SJSA1 (cell line): ENCODE data around the gene DAPK2. TPM values are rescaled to one million over a fixed set of nuclear protein-coding genes. Genes with fewer than 3 reads are reported as not detected.

Experiments used
- DNase-seq, 2 experiments: peaks; one replicate each; pipeline ENCODE4 v3.0.0-alpha.2; 2015 to 2020; ENCODE audit warnings: low spot score in 2 of 2, low read depth in 1 of 2
- H3K27ac ChIP-seq: fragments of 250-450 bp; sonication (Bioruptor Pico); 2 replicates; pipeline ENCODE4 v1.5.1; 2020; ENCODE audit warnings: mild to moderate bottlenecking, moderate library complexity
- H3K27me3 ChIP-seq: fragments of 250-450 bp; sonication (Bioruptor Pico); replicated peaks from 2 replicates; pipeline ENCODE4 v1.5.1; 2020; ENCODE audit warnings: mild to moderate bottlenecking, moderate library complexity
- H3K36me3 ChIP-seq: fragments of 250-450 bp; sonication (Bioruptor Pico); 2 replicates; pipeline ENCODE4 v1.5.1; 2020; ENCODE audit warnings: mild to moderate bottlenecking
- H3K4me1 ChIP-seq: fragments of 250-450 bp; sonication (Bioruptor Pico); replicated peaks from 2 replicates; pipeline ENCODE4 v1.6.1; 2021; ENCODE audit warnings: mild to moderate bottlenecking
- H3K4me3 ChIP-seq: fragments of 250-450 bp; sonication (Bioruptor Pico); 2 replicates; pipeline ENCODE4 v1.5.1; 2020; ENCODE audit warnings: mild to moderate bottlenecking
- H3K9me3 ChIP-seq: fragments of 250-450 bp; sonication (Bioruptor Pico); replicated peaks from 2 replicates; pipeline ENCODE4 v1.5.1; 2020; ENCODE audit warnings: mild to moderate bottlenecking
- total RNA-seq: library from RNA; depleted of rRNA; stranded (reverse); fragments of >200 nt; shearing (Covaris generic); gene quantifications from 2 replicates; pipeline ENCODE4 v1.2.3, GENCODE V29; 2014

Gene DAPK2
- total RNA-seq, 1 experiment from 2014 or later = 0.34 TPM

DNA sequence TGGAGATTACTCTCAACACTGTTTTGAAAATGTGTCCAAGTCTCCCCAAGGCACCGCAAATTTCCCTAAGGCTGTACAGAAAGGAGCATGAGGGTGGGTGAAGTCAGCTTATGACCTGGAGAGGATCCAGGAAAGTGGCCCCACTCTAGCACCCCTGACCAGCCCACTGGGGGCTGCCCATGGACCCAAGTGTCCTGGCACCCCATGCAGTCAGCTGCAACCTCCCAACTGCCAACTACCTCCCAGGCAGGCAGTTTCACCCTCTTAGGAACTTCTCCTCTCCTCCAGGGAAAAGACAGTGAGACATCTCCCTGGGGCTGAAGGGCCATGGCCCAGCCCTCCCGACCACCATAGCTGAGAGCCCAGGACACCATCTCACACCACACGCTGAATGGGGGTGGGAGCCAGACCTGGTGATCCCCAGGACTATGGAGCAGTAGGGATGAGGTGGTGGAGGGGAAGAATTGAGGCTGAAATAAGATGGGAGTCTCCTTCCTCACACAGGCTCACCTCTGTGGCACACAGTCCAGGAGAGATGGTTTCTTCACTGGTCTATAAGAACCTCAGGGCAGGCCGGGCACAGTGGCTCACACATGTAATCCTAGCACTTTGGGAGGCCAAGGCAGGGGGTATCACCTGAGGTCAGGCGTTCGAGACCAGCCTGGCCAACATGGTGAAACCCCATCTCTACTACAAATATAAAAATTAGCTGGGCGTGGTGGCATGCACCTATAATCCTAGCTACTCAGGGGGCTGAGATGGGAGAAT, 104.4 kb downstream of the DAPK2 start:
- Histone ChIP-seq H3K27ac (no peak overlapping the region), H3K9me3 (no peaks in the 10 kb centered on the region), H3K27me3 (no peaks in the 10 kb centered on the region), H3K36me3 (no peaks in the 10 kb centered on the region), H3K4me1 (peaks cover 8% of the 10 kb centered on the region), H3K4me3 (no peak overlapping the region)
- DNase-seq = no peak

GRCh38 chr15:63940966-63941620, 105.2 kb downstream of the DAPK2 start:
- no peak overlapping the region for H3K27ac ChIP-seq
- H3K27me3 ChIP-seq = no peaks in the 10 kb centered on the region
- no peaks in the 10 kb centered on the region for H3K9me3 ChIP-seq
- no peak for DNase-seq
- no peaks in the 10 kb centered on the region for H3K36me3 ChIP-seq
- H3K4me3 ChIP-seq = no peak overlapping the region
- H3K4me1 ChIP-seq = peaks cover 8% of the 10 kb centered on the region

GRCh38 chr15:63939531-63940130, 106.7 kb downstream of the DAPK2 start:
- Histone ChIP-seq H3K4me1 (peaks cover 8% of the 10 kb centered on the region), H3K27ac (no peak overlapping the region; the same call in 1 of the 2 replicates), H3K9me3 (no peaks in the 10 kb centered on the region), H3K4me3 (no peak overlapping the region), H3K36me3 (no peaks in the 10 kb centered on the region), H3K27me3 (no peaks in the 10 kb centered on the region)
- DNase-seq = peak in 1 of 2 experiments; percentile 38

DNA sequence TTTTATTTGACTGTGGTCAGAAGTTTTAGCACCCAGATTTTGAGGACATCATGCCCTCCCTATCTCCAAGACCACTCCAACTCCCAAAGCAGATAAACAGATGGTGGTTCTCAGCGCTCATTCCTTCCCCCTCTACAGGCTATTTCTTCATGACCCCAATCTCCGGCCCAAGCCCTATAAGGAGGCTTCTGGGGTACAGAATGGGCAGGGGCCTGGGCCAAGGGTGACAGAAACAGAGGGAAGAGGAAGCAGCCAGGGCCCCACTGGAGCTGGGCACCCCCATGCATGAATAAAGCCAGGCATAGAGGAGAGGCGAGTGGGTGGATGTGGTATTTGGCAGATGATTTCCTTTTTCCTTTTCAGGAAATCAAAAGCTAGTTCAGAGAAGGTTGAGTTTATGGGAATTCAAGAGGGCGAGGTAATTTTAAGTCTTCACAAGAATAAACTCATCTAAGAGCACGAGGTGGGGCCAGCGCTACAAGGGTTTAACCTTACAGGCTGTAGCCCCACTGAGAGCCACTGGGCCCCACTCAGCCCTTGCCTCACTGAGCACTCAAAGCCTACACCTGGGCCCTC, 107.7 kb downstream of the DAPK2 start:
- Histone ChIP-seq H3K27me3 (no peaks in the 10 kb centered on the region), H3K27ac (no peak overlapping the region), H3K4me3 (no peak overlapping the region), H3K9me3 (no peaks in the 10 kb centered on the region), H3K36me3 (no peaks in the 10 kb centered on the region), H3K4me1 (peaks cover 8% of the 10 kb centered on the region)
- no peak for DNase-seq

GRCh38 chr15:63933522-63933921, 112.8 kb downstream of the DAPK2 start:
- Histone ChIP-seq H3K4me3 (no peak overlapping the region), H3K27me3 (no peaks in the 10 kb centered on the region), H3K4me1 (no peaks in the 10 kb centered on the region), H3K27ac (no peak overlapping the region), H3K9me3 (no peaks in the 10 kb centered on the region), H3K36me3 (no peaks in the 10 kb centered on the region)
- DNase-seq = no peak

DNA sequence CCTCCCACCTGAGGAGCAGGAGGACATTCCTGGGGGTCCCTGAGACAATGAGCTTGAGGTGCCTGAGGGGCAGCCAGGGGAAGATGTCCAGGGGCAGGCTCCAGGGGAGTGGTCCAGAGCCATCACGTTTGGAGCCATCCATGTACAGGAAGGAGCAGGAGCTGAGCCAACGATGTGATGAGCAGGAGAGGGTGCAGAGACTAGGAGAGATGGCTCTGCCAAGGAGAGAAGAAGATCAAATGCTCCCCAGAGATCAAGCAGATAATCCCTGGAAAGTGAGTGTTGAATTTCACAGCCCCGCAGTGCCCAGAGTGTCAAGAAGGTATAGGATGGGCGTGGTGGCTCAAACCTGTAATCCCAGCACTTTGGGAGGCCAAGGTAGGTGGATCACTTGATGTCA, 114.7 kb downstream of the DAPK2 start:
- no peaks in the 10 kb centered on the region for H3K4me1 ChIP-seq
- H3K27me3 ChIP-seq = no peaks in the 10 kb centered on the region
- no peak overlapping the region for H3K27ac ChIP-seq
- H3K36me3 ChIP-seq = no peaks in the 10 kb centered on the region
- no peak overlapping the region for H3K4me3 ChIP-seq
- H3K9me3 ChIP-seq = no peaks in the 10 kb centered on the region
- DNase-seq = no peak

DNA sequence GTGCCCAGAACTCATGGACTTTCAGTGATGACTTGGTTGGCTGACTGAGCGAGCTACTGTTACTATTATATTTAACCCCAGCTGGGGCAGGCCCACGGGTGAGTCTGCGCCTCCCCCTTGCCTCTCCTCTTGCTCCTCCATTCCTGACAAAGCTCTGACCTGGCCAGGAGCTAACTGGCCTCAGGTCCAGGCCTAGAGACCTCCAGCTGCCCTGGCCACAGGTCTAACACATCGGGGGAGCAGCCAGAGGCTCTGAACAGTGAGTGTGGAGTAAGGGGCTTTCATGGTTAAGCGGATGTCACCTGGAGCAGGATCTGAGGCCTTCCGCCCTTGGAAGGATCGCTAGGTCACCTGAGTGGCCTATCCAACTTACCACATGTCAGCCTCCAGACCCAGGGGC, 116.3 kb downstream of the DAPK2 start:
- no peaks in the 10 kb centered on the region for H3K9me3 ChIP-seq
- no peak overlapping the region for H3K4me3 ChIP-seq
- no peaks in the 10 kb centered on the region for H3K36me3 ChIP-seq
- DNase-seq = no peak
- no peaks in the 10 kb centered on the region for H3K4me1 ChIP-seq
- H3K27ac ChIP-seq = no peak overlapping the region
- H3K27me3 ChIP-seq = no peaks in the 10 kb centered on the region

DNA sequence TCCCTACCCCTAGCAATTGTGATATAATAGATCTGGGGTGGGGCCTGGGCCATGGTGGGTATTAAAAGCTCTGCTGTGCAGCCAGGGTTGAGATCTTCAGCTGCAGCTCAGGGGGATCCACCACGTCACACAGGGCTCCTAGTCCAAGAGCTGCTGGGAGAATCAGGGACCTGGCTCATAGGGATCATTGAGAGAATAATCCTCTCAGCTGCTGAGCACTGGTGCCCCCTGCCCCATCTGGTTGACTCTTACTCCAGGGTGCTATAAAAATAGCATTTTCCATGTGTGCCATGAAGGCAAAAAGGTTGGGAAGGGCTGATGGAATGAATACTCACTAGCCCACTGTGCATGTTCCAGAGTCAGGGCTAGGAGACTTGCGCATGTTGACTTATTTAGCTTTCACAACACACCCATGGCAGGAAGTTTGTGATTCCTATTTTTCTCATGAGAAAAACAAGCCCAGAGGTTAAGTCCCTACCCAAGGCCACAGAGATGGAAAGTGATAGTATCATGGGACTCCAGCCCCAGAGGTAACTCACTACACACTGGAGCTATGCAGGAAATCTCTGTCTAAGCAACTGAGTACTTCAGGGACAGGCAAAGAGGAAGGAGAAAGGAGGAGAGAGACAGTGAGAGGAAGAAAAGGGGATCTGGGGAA, 118.0 kb downstream of the DAPK2 start:
- Histone ChIP-seq H3K9me3 (no peaks in the 10 kb centered on the region), H3K4me1 (no peaks in the 10 kb centered on the region), H3K4me3 (no peak overlapping the region), H3K27me3 (no peaks in the 10 kb centered on the region), H3K27ac (no peak overlapping the region), H3K36me3 (no peaks in the 10 kb centered on the region)
- no peak for DNase-seq

- no peak overlapping the region for H3K4me3 ChIP-seq
- H3K36me3 ChIP-seq = no peaks in the 10 kb centered on the region
- no peak overlapping the region for H3K27ac ChIP-seq
- no peaks in the 10 kb centered on the region for H3K9me3 ChIP-seq
- H3K4me1 ChIP-seq = no peaks in the 10 kb centered on the region
- DNase-seq = no peak
- no peaks in the 10 kb centered on the region for H3K27me3 ChIP-seq
Measured at GRCh38 chr15:63923993-63924950, 122.0 kb downstream of the DAPK2 start.

DNA sequence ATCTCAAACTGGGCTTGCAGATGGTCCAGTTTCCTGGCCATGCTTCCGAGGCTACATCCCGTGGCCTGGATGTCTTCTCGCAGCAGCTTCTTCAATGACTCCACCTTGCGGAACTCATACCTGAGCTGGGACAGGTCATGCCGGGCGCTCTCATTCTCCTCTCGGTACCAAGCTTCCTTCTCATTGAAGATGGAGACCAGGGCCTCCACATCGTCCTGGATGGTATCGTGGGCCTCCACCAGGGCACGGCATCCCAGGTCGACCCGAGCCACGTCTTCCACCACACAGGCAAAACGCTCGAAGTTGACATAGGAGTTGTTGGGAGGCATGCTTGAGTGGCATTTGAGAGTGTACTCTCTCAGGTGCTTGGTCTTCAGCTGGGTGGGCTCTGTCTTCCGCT, 123.4 kb downstream of the DAPK2 start:
- H3K4me3 ChIP-seq = no peak overlapping the region
- H3K36me3 ChIP-seq = no peaks in the 10 kb centered on the region
- no peak for DNase-seq
- H3K9me3 ChIP-seq = no peaks in the 10 kb centered on the region
- no peaks in the 10 kb centered on the region for H3K27me3 ChIP-seq
- H3K4me1 ChIP-seq = no peaks in the 10 kb centered on the region
- no peak overlapping the region for H3K27ac ChIP-seq

- H3K4me3 ChIP-seq = no peak overlapping the region
- no peaks in the 10 kb centered on the region for H3K4me1 ChIP-seq
- no peak overlapping the region for H3K27ac ChIP-seq
- no peaks in the 10 kb centered on the region for H3K36me3 ChIP-seq
- DNase-seq = no peak
- no peaks in the 10 kb centered on the region for H3K27me3 ChIP-seq
- H3K9me3 ChIP-seq = no peaks in the 10 kb centered on the region
Measured at GRCh38 chr15:63922261-63922904, 123.9 kb downstream of the DAPK2 start.

GRCh38 chr15:63920504-63921175, 125.6 kb downstream of the DAPK2 start:
- no peaks in the 10 kb centered on the region for H3K9me3 ChIP-seq
- H3K4me1 ChIP-seq = peaks cover 4% of the 10 kb centered on the region
- H3K27ac ChIP-seq = no peak overlapping the region
- no peaks in the 10 kb centered on the region for H3K36me3 ChIP-seq
- H3K4me3 ChIP-seq = no peak overlapping the region
- H3K27me3 ChIP-seq = no peaks in the 10 kb centered on the region
- DNase-seq = no peak
